Mammary epithelial cell (primary cell): ENCODE measurements around the gene DENND10.
"Not testable (repeated sequence)": the region's sequence is repeated elsewhere in the genome, so short reads cannot be mapped to it uniquely, and the experiment has no call there.

Experiments
- CTCF ChIP-seq, 2 donors: IDR thresholded peaks in 1 of 2; conservative IDR thresholded peaks in 1 of 2; 2 replicates each; pipeline ENCODE4 v1.5.1; 2011 to 2012; ENCODE audit warnings: inconsistent platforms in 2 of 2, low read length in 2 of 2, mild to moderate bottlenecking in 2 of 2, control low read depth in 1 of 2, low read depth in 1 of 2; ENCODE audit not compliant: insufficient read depth in 1 of 2; ENCODE audit errors: extremely low read depth in 1 of 2
- EZH2 ChIP-seq: IDR thresholded peaks from 2 replicates; pipeline ENCODE4 v1.6.1; 2012; ENCODE audit warnings: low read length, inconsistent platforms, borderline replicate concordance

GRCh38 chr10:119107771-119108170 lies 3.9 kb downstream of the DENND10 start:
- TF ChIP-seq CTCF (conservative IDR thresholded peaks at IDR 0.05 in 1 of 2, IDR thresholded peaks at IDR 0.05 in 1 of 2; ENCODE audit: extremely low read depth in 1 of 2, insufficient read depth in 1 of 2, low read depth in 1 of 2, low read length in 2 of 2); EZH2: not testable (repeated sequence)
